HL-60 (cell line): ENCODE results near the gene OSBPL10.

ENCODE experiments used
- DNase-seq, 2 experiments: peaks; one replicate each; pipeline ENCODE4 v3.0.0-alpha.2; 2010 to 2020; ENCODE audit warnings: low read depth in 1 of 2, low spot score in 1 of 2
- H3K27ac ChIP-seq: fragments of 250-450 bp; sonication (Bioruptor Pico); replicated peaks from 2 replicates; pipeline ENCODE4 v1.5.1; 2020; ENCODE audit warnings: mild to moderate bottlenecking, moderate library complexity
- H3K27me3 ChIP-seq: fragments of 250-450 bp; sonication (Bioruptor Pico); 2 replicates; pipeline ENCODE4 v1.5.1; 2021; ENCODE audit warnings: mild to moderate bottlenecking, moderate library complexity; ENCODE audit not compliant: insufficient read depth, poor library complexity, severe bottlenecking
- H3K4me3 ChIP-seq: replicated peaks from 2 replicates; pipeline ENCODE4 v1.5.1; 2011; ENCODE audit warnings: mild to moderate bottlenecking, control low read depth, low read length; ENCODE audit not compliant: insufficient read depth
- GABPA ChIP-seq: IDR thresholded peaks from 2 replicates; pipeline ENCODE4 v1.6.1; 2012; ENCODE audit warnings: low read depth
- POLR2AphosphoS5 ChIP-seq: IDR thresholded peaks from 2 replicates; pipeline ENCODE4 v1.6.1; 2012; ENCODE audit warnings: low read depth
- SPI1 ChIP-seq: IDR thresholded peaks from 2 replicates; pipeline ENCODE4 v1.6.1; 2012; ENCODE audit warnings: low read depth, mild to moderate bottlenecking, borderline replicate concordance
- TF ChIP-seq, protein P1 (sequence below): IDR thresholded peaks from 2 replicates; pipeline ENCODE4 v1.6.1; 2012; ENCODE audit warnings: low read depth; ENCODE audit not compliant: insufficient replicate concordance
- TF ChIP-seq, protein P2 (sequence below): IDR thresholded peaks from one replicate; pipeline ENCODE4 v1.5.1; 2011; ENCODE audit warnings: low read length, control low read depth, inconsistent platforms; ENCODE audit not compliant: insufficient read depth

Gene OSBPL10

DNA sequence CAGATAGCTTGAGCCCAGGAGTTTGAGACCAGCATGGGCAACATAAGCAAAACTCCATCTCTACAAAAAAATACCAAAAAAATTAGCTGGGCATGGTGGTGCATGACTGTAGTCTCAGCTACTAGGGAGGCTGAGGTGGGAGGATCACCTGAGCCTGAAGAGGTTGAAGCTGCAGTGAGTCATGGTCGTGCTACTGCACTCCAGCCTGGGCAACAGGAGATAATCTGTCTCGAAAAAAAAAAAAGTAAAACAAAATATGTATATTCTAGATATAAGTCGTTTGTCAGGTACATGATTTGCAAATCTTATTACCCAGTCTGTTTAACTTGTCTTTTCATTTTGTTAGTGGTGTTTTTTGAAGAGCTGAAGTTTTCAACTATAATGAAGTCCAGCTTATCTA, 40.7 kb upstream of the OSBPL10 start:
- no peak for TF ChIP-seq POLR2AphosphoS5
- TF ChIP-seq, protein P1, sequence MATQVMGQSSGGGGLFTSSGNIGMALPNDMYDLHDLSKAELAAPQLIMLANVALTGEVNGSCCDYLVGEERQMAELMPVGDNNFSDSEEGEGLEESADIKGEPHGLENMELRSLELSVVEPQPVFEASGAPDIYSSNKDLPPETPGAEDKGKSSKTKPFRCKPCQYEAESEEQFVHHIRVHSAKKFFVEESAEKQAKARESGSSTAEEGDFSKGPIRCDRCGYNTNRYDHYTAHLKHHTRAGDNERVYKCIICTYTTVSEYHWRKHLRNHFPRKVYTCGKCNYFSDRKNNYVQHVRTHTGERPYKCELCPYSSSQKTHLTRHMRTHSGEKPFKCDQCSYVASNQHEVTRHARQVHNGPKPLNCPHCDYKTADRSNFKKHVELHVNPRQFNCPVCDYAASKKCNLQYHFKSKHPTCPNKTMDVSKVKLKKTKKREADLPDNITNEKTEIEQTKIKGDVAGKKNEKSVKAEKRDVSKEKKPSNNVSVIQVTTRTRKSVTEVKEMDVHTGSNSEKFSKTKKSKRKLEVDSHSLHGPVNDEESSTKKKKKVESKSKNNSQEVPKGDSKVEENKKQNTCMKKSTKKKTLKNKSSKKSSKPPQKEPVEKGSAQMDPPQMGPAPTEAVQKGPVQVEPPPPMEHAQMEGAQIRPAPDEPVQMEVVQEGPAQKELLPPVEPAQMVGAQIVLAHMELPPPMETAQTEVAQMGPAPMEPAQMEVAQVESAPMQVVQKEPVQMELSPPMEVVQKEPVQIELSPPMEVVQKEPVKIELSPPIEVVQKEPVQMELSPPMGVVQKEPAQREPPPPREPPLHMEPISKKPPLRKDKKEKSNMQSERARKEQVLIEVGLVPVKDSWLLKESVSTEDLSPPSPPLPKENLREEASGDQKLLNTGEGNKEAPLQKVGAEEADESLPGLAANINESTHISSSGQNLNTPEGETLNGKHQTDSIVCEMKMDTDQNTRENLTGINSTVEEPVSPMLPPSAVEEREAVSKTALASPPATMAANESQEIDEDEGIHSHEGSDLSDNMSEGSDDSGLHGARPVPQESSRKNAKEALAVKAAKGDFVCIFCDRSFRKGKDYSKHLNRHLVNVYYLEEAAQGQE: no peak
- TF ChIP-seq SPI1: no peak
- TF ChIP-seq, protein P2, sequence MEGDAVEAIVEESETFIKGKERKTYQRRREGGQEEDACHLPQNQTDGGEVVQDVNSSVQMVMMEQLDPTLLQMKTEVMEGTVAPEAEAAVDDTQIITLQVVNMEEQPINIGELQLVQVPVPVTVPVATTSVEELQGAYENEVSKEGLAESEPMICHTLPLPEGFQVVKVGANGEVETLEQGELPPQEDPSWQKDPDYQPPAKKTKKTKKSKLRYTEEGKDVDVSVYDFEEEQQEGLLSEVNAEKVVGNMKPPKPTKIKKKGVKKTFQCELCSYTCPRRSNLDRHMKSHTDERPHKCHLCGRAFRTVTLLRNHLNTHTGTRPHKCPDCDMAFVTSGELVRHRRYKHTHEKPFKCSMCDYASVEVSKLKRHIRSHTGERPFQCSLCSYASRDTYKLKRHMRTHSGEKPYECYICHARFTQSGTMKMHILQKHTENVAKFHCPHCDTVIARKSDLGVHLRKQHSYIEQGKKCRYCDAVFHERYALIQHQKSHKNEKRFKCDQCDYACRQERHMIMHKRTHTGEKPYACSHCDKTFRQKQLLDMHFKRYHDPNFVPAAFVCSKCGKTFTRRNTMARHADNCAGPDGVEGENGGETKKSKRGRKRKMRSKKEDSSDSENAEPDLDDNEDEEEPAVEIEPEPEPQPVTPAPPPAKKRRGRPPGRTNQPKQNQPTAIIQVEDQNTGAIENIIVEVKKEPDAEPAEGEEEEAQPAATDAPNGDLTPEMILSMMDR: no peak
- no peak for TF ChIP-seq GABPA
- Histone ChIP-seq H3K4me3 (no peak overlapping the region), H3K27ac (no peak overlapping the region), H3K27me3 (no peaks in the 10 kb centered on the region)
- DNase-seq: no peak

DNA sequence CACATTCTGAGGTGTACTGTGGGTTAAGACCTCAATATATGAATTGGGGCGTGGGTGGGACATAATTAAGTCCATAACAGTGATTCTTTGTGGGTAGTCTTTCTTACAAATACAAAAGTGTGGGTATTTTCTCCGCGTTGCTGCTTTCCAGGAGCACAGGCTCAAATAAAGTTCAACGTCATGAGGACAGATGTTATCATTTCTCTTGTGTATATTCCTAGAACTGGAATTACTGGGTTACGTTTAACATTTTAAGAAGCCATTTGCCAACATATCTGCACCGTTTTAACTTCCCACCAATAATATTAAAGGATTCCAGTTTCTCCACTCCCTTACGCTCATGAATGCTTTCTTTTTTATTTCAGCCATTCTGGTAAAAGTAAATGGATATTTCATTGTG, 40.1 kb upstream of the OSBPL10 start:
- TF ChIP-seq, protein P2: no peak
- no peak for TF ChIP-seq GABPA
- TF ChIP-seq SPI1: no peak
- no peak for TF ChIP-seq POLR2AphosphoS5
- TF ChIP-seq, protein P1: no peak
- Histone ChIP-seq H3K4me3 (no peak overlapping the region), H3K27ac (no peak overlapping the region), H3K27me3 (no peaks in the 10 kb centered on the region)
- no peak for DNase-seq

DNA sequence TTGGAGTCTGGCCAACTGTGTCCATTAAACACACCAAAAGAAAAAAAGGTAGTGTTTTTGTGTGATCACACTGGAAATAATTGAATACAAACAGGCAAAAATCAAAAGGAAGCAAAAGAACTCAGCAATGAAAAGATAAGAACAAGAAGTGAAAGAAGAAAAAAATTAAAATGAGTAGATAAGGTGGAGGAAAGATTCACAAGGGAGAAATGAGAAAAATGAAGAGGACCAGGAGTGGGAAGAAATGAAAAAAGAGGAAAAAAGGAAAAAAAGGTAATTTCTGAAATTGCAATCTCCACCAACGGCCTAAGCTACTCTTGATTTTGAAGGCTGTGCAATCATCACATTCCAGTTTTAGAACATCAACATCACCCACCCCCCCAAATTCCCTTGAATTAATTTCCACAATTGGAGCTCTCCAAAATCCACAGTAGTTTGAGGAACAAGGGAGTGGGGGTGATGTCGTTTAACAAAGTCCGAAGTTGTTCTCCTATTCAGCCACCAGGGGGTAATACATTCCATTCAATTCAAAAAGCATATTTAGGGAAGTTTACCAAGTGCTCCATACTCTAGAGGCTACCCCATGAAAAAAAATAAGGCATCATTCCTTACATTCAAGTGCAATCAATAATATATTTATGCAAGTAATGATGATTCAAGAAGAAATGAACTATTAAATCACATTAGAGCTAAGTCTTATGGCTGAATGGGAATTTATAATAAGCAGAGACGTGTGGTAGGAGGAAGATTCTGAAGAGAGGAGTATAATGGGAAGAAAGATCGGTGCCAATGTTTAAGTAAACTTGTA, 37.9 kb upstream of the OSBPL10 start:
- peak in 1 of 2 experiments; percentile 43 for DNase-seq
- Histone ChIP-seq H3K27me3 (no peaks in the 10 kb centered on the region), H3K27ac (no peak overlapping the region), H3K4me3 (no peak overlapping the region)
- TF ChIP-seq, protein P1: peak; percentile 16
- TF ChIP-seq POLR2AphosphoS5 (no peak), SPI1 (no peak), GABPA (no peak)
- TF ChIP-seq, protein P2: peak; percentile 43
